ENCODE results near the gene CYP2E1.
"Not testable (repeated sequence)": the region's sequence is repeated elsewhere in the genome, so short reads cannot be mapped to it uniquely, and the experiment has no call there.

CYP2E1 gene

DNA sequence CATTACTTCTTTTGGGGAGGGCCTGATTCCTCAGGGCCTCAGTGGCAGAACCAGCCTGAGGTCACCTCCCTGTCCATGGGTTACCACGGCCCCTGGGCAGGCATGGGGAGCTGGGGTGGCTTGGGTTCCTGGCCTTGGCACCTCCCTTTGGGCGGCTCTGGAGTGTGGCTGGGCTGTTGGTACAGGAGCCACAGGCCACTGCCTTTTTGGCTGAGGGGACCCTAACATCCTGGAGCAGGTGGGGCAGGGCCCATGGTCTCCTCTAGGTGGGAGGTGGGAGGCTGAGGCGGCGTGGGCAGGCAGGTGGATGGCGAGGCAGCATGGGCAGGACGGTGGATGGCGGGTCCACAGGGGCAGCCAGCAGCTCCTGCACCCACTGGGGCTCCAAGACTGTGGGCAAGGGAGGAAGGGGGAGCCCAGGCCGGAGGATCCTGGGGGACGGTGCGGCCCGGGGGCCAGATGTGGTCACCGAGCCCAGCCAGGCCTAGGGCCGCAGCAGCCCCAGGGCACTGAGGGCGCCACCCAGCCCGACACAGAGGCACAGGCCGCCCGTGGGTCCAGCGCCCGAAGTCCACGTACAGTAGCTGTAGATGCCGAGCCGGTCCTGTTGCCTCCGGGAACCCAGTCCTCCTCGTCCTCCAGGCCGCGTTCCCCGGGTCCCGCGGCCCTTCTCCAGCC is 40.6 kb downstream of the CYP2E1 start:
- Histone ChIP-seq H3K27ac (no peak overlapping the region), H3K4me3 (no peak overlapping the region)

DNA sequence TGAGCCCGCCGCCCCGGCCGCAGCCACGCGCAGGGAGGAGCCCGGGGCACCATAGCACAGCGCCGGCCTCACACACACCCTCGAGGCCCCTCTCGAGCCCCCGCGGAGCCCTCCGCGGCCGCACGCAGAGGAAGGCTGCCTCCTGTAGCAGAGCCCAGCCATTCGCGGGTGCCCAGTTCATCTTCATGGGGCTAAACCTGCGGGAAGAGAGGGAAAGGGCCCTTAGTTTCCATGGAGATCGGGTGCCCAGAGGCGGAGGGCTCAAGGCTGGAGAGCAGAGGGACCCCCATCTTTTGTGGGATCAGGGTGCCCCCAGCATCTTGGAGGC is 41.1 kb downstream of the CYP2E1 start:
- Histone ChIP-seq H3K4me3 (no peak overlapping the region), H3K27ac (no peak overlapping the region)

GRCh38 chr10:133568831-133569527 is 41.8 kb downstream of the CYP2E1 start:
- H3K4me3 ChIP-seq, H3K27ac ChIP-seq: not testable (repeated sequence)

DNA sequence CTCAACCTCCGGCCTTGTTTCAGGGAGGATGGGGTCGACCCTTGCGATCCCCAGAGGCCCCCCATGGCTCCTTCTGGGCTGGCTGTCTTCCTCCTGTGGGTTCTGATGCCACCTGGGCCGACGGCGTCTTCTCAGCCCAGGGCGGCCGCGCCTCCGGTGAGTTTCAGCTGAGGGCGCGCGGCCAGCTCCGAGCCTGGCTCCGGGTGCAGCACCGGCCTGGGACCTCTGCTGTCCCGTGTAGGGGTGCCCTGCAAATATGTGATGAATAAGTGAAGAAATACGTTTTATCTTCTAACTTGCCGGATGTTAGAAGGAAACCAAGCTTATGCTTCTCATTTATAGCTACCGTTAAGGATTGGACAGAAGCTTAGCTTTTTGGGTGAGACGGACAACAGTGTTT is 42.6 kb downstream of the CYP2E1 start:
- H3K4me3 ChIP-seq, H3K27ac ChIP-seq: not testable (repeated sequence)

DNA sequence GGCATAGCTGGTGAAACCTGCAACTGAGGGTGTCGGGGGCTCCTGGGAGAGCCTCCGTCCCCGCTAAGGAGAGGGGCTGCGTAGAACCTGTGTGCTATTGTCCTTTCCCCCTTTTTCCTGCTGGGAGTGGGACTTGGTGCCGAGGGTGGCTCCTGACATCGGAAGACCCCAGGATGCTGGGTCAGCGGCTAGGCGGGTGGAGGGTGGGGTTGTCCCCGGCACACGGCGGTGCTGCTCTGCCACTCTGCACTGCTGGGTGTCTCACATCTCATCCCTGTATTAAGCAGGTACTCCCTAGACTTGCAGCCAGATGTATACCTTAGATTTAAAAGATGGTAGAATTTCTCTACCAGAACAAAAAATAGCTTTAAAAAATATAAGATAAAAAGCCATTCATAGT is 44.9 kb downstream of the CYP2E1 start:
- not testable (repeated sequence) for H3K27ac ChIP-seq, H3K4me3 ChIP-seq

GRCh38 chr10:133573460-133573859 is 46.3 kb downstream of the CYP2E1 start:
- not testable (repeated sequence) for H3K4me3 ChIP-seq, H3K27ac ChIP-seq

DNA sequence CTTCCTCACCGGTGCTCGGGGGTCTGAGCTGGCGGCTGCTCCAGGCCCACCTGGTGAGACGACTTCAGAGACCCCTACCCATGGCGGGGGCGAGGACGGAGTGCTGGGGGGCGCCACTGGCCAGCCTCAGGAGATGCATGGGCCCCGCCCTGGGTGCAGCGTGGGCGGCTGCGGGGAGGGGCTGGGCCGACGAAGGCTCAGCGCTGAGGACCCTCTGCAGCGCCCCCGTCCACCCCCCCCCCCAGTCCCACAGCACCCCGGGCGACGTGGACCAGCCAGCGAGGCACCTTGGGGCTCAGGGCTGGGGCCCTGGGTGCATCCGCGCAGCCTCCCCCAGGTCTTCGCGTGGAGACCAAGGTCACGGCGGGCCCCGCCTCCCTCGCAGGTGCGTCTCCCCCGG is 49.9 kb downstream of the CYP2E1 start:
- not testable (repeated sequence) for H3K4me3 ChIP-seq, H3K27ac ChIP-seq
